GM18873 (cell line): Measurements from ENCODE around the gene C1QTNF6.
"Not testable (repeated sequence)": the region's sequence is repeated elsewhere in the genome, so short reads cannot be mapped to it uniquely, and the experiment has no call there.

Experiments
- ATAC-seq: cut with Tn5 transposase; IDR thresholded peaks from one replicate; pipeline ENCODE4 v1.9.1; 2021; ENCODE audit warnings: mild to moderate bottlenecking, moderate library complexity, moderate number of reproducible peaks; ENCODE audit not compliant: unreplicated experiment, low FRiP score

C1QTNF6 gene

GRCh38 chr22:37208401-37209139, 20.5 kb upstream of the C1QTNF6 start:
- ATAC-seq, result no peak

- no peak for ATAC-seq
Observed at GRCh38 chr22:37207981-37208380, 19.9 kb upstream of the C1QTNF6 start.

- no peak for ATAC-seq
Observed at GRCh38 chr22:37206841-37207821, 19.1 kb upstream of the C1QTNF6 start.

DNA sequence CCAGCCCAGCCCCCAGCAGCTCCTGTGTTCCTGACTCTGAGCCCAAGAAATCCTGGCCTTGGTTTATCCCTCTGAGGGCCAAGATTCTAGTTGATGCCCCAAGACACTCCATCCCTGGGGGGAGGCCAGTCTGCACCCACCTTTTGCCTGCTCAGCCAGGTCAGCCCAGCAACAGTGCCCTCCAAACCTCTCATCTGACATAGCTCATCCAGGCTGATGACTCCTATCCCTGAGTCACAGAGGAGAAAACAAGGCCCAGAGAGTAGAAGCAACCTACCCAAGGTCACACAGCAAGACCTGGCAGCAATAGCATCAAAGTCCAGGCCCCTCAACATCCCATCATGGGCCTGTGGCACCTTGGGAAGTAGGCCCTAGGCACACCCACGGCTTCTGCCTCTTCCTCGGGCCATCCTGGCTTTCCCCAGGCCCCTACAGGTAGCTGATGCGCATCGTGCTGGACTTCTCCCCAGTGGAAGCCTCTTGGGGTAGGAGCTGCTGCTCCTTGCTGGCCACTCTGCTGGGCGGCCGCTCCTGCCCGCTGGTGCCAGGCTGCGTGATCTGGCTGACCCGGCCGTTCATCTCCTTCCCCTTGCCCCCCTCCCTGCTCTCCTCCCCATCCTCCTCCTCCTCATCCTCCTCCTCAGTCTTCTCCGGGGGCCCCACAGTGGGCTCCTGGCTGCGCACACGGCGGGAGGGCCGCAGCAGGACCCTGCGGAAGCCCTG, 18.2 kb upstream of the C1QTNF6 start:
- no peak for ATAC-seq

DNA sequence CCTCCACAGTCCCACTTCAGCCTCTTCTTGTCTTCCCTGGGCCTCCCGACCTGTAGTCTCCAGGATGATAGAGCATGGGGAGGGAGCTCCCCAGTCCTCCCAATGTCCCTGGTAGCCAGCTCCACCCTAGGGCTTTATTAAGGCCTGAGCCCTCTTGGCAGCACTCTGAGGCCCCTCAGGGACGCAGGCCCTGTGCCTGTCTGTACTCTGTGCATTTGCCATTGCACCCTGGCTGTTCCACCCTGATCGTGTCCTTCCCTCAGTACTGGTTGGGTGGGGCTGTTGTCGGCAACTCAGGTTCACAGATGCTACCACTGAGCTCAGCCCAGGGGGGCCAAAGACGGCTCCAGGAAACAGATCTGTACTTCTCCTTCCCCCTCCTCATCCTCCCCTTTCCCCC, 17.0 kb upstream of the C1QTNF6 start:
- ATAC-seq, result no peak

- no peak for ATAC-seq
Observed at GRCh38 chr22:37204045-37204655, 16.1 kb upstream of the C1QTNF6 start.

DNA sequence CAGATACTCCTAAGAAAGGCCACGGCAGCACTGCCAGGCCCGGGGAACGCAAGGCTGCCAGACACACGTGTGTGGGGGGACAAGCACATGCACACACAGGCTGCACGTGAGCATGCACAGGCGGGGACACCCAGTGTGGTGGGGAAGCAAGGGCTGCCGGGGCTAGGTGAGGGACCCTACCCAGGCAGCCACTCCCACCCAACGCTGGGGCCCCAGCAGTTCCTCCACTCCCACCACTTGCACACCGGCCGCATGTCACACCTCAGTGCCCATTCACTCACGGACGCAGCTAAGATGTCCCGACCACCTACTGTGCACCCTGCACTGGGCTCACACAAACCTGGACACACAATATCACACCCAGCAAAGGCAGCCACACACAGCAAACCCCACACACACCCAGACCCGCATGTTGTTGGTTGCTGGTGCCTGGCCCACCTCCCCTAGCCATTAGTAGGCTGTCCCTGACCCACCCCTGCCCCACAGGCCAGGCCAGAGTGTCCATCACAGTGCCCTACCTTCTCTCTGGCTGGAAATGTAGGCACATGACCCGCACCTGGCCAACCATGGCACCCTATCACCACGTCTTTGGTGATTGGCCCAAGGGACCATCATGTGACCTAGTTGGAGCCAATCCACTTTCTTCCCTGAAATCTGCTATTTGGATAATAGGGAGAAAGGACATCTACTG, 15.5 kb upstream of the C1QTNF6 start:
- ATAC-seq, result no peak

DNA sequence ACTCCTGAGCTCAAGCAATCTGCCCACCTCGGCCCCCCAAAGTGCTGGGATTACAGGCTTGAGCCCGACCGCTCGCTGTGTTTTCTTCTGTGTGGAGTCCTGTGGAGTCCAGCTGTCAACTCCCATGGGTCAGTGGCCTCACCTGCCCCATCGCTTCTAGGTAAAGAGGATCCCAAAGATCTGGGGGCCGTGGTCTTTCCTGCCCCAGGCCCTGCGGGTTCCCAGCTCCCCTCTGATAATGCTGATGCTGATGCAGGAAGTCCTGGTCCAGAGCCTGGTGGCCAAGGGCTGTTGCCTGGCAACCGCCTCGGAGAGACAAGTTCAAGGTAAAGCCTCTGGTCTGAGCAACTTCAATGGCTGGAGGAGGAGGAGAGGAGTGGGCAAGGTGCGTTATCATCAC, 14.7 kb upstream of the C1QTNF6 start:
- ATAC-seq, result no peak

- ATAC-seq, result no peak
Observed at GRCh38 chr22:37202001-37202555, 14.0 kb upstream of the C1QTNF6 start.

DNA sequence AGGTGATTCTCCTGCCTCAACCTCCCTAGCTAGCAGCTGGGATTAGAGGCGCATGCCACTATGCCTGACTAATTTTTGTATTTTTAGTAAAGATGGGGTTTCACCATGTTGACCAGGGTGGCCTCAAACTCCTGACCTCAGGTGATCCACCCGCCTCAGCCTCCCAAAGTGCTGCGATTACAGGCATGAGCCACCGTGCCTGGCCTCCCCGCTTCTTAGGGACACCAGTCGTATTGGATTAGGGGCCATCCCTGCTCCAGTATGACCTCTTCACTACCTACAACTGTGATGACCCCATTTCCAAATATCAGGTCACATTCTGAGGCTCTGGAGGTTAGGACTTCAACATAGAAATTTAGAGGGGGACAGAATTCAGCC, 13.4 kb upstream of the C1QTNF6 start:
- not testable (repeated sequence) for ATAC-seq

DNA sequence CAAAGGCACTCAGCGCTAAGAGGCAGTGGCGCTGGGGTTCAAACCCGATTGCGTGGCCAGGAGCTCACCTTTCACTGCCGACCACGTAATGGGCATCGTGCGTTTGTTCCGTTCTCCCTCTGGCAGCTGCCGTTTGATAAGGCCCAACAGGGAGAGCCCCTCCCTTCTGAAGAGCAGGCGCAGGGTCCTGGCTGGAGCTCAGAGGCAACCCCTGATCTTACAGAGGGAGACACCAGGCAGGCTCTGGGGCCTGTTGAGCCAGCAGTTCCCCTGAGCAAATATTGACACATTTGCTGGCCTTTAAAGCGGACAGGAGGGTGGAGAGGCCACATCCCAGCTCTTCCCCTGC, 11.7 kb upstream of the C1QTNF6 start:
- ATAC-seq, result no peak

- peak; percentile 94 for ATAC-seq
Observed at GRCh38 chr22:37199103-37199759, 11.2 kb upstream of the C1QTNF6 start.

GRCh38 chr22:37198258-37199102, 10.4 kb upstream of the C1QTNF6 start:
- ATAC-seq, result no peak

DNA sequence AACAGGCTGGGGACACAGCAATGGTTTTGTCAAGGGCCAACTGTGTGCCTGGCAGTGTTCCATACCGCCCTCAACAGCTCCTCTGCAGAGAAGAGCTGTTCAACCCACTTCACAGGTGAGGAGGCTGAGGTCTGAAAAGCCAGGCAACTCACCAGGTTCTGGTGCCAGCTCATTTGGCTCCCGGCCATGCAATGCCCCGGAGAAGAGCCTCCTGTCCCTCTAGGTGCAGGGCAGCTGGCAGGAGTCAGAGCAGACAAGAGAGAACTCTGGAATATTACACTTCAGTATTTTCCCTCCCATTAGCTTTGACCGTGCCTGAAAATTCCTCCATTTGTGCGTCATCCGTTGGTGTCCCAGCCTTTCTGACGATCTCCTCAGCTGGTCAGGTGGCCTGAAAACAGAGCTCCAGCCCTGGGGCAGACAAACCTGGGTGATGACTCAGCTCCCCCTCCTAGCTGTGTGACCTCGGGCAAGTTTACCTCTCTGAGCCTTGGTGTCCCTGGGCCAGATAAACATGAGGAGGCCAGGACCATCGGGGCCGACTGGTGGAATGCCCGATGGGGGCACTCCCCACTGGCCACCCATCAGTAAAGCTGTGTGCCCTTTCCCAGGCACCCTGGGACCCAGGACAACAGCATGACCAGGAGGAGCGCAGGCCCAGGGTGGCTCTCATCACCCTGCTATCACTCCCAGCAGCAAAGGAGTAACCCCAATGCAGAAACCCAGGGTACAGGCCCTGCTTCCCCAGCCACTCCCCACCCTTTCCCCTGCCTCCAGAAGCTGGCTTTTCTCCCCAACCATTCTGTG, 9.6 kb upstream of the C1QTNF6 start:
- ATAC-seq, result no peak

GRCh38 chr22:37196539-37197450, 8.7 kb upstream of the C1QTNF6 start:
- no peak for ATAC-seq

DNA sequence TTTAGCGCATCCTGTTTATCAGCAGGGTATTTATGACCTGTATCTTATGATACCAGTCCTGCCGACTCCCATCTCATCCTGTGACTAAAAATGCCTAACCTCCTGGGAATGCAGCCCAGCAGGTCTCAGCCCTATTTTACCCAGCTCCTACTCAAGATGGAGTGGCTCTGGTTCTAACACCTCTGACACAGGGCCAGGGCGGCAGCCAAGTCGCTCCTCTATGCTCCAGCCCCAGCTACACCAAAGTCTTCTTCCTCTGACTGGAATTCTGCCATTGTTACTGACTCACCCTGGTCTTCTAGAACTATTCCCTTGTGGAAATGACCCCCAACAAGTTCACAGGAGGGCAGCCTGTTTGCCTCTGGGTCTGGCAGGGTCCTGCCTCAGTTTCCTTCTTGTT, 7.9 kb upstream of the C1QTNF6 start:
- ATAC-seq, result no peak

DNA sequence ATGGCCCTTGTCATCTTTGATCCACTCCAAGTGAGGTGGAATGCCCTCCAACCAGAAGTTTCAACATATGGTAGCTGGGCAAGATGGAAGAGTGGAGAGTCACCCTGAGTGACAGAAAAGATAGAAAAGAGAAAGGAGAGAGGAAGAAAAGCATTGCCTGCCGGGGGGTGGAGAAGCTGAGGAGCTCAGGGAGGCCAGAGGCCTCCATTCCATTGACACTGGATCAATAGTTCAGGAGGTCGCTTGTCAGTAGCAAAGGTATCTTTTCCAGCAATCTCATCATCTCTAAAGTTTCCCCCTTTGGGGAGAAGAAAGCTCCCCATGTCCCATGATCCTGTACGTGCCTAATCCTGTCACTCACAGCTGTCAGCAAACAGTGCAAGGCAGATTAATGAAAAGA, 6.7 kb upstream of the C1QTNF6 start:
- no peak for ATAC-seq
